Neural cell (in vitro differentiated cells): ENCODE results near the gene ZSCAN1.

Experiments
- CTCF ChIP-seq: fragments of 450-650 bp; IDR thresholded peaks from 2 replicates; pipeline ENCODE4 v1.5.1; 2014; ENCODE audit warnings: antibody characterized with exemption, mild to moderate bottlenecking, moderate library complexity; ENCODE audit not compliant: poor library complexity, severe bottlenecking
- EP300 ChIP-seq: fragments of 450-650 bp; conservative IDR thresholded peaks from 2 replicates; pipeline ENCODE4 v1.6.1; 2014; ENCODE audit warnings: antibody characterized with exemption, mild to moderate bottlenecking, moderate library complexity; ENCODE audit not compliant: poor library complexity, severe bottlenecking
- EZH2 ChIP-seq: fragments of 200-600, 300-800 bp; shearing (Covaris generic), sonication (generic); IDR thresholded peaks from 2 replicates; pipeline ENCODE4 v1.6.1; 2014; ENCODE audit warnings: antibody characterized with exemption, low read length, borderline replicate concordance, mild to moderate bottlenecking; ENCODE audit not compliant: insufficient read depth, poor library complexity, severe bottlenecking
- POLR2AphosphoS5 ChIP-seq: IDR thresholded peaks from 2 replicates; pipeline ENCODE4 v1.6.1; 2012
- RAD21 ChIP-seq: fragments of 450-650 bp; conservative IDR thresholded peaks from 2 replicates; pipeline ENCODE4 v1.6.1; 2014; ENCODE audit warnings: antibody characterized with exemption, mild to moderate bottlenecking, moderate library complexity
- REST ChIP-seq: IDR thresholded peaks from 2 replicates; pipeline ENCODE4 v1.6.1; 2012; ENCODE audit warnings: borderline replicate concordance
- SMC3 ChIP-seq: fragments of 450-650 bp; conservative IDR thresholded peaks from 2 replicates; pipeline ENCODE4 v1.6.1; 2014; ENCODE audit warnings: antibody characterized with exemption, mild to moderate bottlenecking, moderate library complexity; ENCODE audit not compliant: poor library complexity
- TAF1 ChIP-seq: IDR thresholded peaks from 2 replicates; pipeline ENCODE4 v1.6.1; 2012; ENCODE audit warnings: low read depth

GRCh38 chr19:58058467-58058866 lies 24.6 kb downstream of the ZSCAN1 start:
- TF ChIP-seq EZH2 (no peak), CTCF (no peak), RAD21 (no peak), POLR2AphosphoS5 (no peak), EP300 (no peak), SMC3 (no peak), REST (no peak), TAF1 (no peak)
